H9 (cell line): Measurements from ENCODE around the gene THBS4. TPM values are rescaled to one million over a fixed set of nuclear protein-coding genes. Genes with fewer than 3 reads are reported as not detected.

Source experiments
- DNase-seq: peaks from one replicate; pipeline ENCODE4 v3.0.0-alpha.2; 2017
- H2AFZ ChIP-seq: one replicate; pipeline ENCODE4 v1.6.1; 2013; ENCODE audit warnings: mild to moderate bottlenecking, low read length, control low read depth, moderate library complexity
- H2AK5ac ChIP-seq: 2 replicates; pipeline ENCODE4 v1.6.1; 2013; ENCODE audit warnings: low read length, control low read depth, mixed read lengths; ENCODE audit not compliant: insufficient read length
- H2BK120ac ChIP-seq: one replicate; pipeline ENCODE4 v1.6.1; 2013; ENCODE audit warnings: low read depth, mild to moderate bottlenecking, low read length, control low read depth, inconsistent platforms; ENCODE audit not compliant: poor library complexity, severe bottlenecking
- H2BK12ac ChIP-seq: 2 replicates; pipeline ENCODE4 v1.6.1; 2013; ENCODE audit warnings: low read length, control low read depth, mixed read lengths, low read depth; ENCODE audit not compliant: insufficient read length
- H2BK15ac ChIP-seq: 2 replicates; pipeline ENCODE4 v1.6.1; 2013; ENCODE audit warnings: low read depth, low read length, control low read depth
- H2BK20ac ChIP-seq: one replicate; pipeline ENCODE4 v1.6.1; 2013; ENCODE audit warnings: low read depth, mild to moderate bottlenecking, low read length, control low read depth, inconsistent platforms; ENCODE audit not compliant: poor library complexity, severe bottlenecking
- H2BK5ac ChIP-seq: 2 replicates; pipeline ENCODE4 v1.6.1; 2013; ENCODE audit warnings: low read length, control low read depth, mixed read lengths; ENCODE audit not compliant: insufficient read length
- H3K14ac ChIP-seq: 2 replicates; pipeline ENCODE4 v1.6.1; 2013; ENCODE audit warnings: low read length, control low read depth; ENCODE audit not compliant: insufficient read depth
- H3K18ac ChIP-seq: 2 replicates; pipeline ENCODE4 v1.6.1; 2013; ENCODE audit warnings: low read depth, mild to moderate bottlenecking, mixed read lengths, low read length, control low read depth; ENCODE audit not compliant: insufficient read length
- H3K23ac ChIP-seq: 2 replicates; pipeline ENCODE4 v1.6.1; 2013; ENCODE audit warnings: low read length, control low read depth, mixed read lengths, low read depth; ENCODE audit not compliant: insufficient read length
- H3K23me2 ChIP-seq: 2 replicates; pipeline ENCODE4 v1.6.1; 2013; ENCODE audit warnings: low read depth, mild to moderate bottlenecking, mixed read lengths, low read length, control low read depth; ENCODE audit not compliant: insufficient read length, poor library complexity, severe bottlenecking
- H3K27ac ChIP-seq: 2 replicates; pipeline ENCODE4 v1.5.1; 2013; ENCODE audit warnings: low read length, control low read depth, mixed read lengths, low read depth; ENCODE audit not compliant: insufficient read length
- H3K27me3 ChIP-seq: 2 replicates; pipeline ENCODE4 v1.6.1; 2013; ENCODE audit warnings: low read length, control low read depth, inconsistent platforms; ENCODE audit not compliant: insufficient read depth
- H3K4ac ChIP-seq: 2 replicates; pipeline ENCODE4 v1.6.1; 2013; ENCODE audit warnings: low read depth, mild to moderate bottlenecking, control low read depth, inconsistent platforms, low read length, moderate library complexity
- H3K4me1 ChIP-seq: 2 replicates; pipeline ENCODE4 v1.6.1; 2013; ENCODE audit warnings: low read length, control low read depth, inconsistent platforms; ENCODE audit not compliant: insufficient read depth
- H3K4me2 ChIP-seq: 2 replicates; pipeline ENCODE4 v1.6.1; 2013; ENCODE audit warnings: low read length, control low read depth, mixed read lengths; ENCODE audit not compliant: insufficient read length, insufficient read depth
- H3K56ac ChIP-seq: 2 replicates; pipeline ENCODE4 v1.6.1; 2013; ENCODE audit warnings: low read depth, mild to moderate bottlenecking, mixed read lengths, low read length, control low read depth; ENCODE audit not compliant: insufficient read length
- H3K79me1 ChIP-seq: 2 replicates; pipeline ENCODE4 v1.6.1; 2013; ENCODE audit warnings: low read depth, mild to moderate bottlenecking, moderate library complexity, low read length, control low read depth, inconsistent platforms; ENCODE audit not compliant: insufficient read depth, poor library complexity, severe bottlenecking
- H3K79me2 ChIP-seq: 2 replicates; pipeline ENCODE4 v1.6.1; 2013; ENCODE audit warnings: low read length, control low read depth, inconsistent platforms; ENCODE audit not compliant: insufficient read depth
- H3K9ac ChIP-seq: 2 replicates; pipeline ENCODE4 v1.6.1; 2013; ENCODE audit warnings: low read length, control low read depth, mixed read lengths; ENCODE audit not compliant: insufficient read length; ENCODE audit errors: extremely low read depth
- H3K9me3 ChIP-seq: one replicate; pipeline ENCODE4 v1.6.1; 2013; ENCODE audit warnings: low read depth, low read length, inconsistent platforms; ENCODE audit not compliant: control insufficient read depth
- H3T11ph ChIP-seq: one replicate; pipeline ENCODE4 v1.6.1; 2013; ENCODE audit warnings: mild to moderate bottlenecking, low read length, control low read depth, inconsistent platforms
- H4K20me1 ChIP-seq: one replicate; pipeline ENCODE4 v1.6.1; 2013; ENCODE audit not compliant: control insufficient read depth, insufficient read length, insufficient read depth
- H4K5ac ChIP-seq: 2 replicates; pipeline ENCODE4 v1.6.1; 2013; ENCODE audit warnings: low read depth, mild to moderate bottlenecking, mixed read lengths, low read length, control low read depth; ENCODE audit not compliant: insufficient read length
- H4K8ac ChIP-seq: replicated peaks from 2 replicates; pipeline ENCODE4 v1.6.1; 2013; ENCODE audit warnings: low read length, control low read depth, mixed read lengths, low read depth; ENCODE audit not compliant: insufficient read length
- H4K91ac ChIP-seq: 2 replicates; pipeline ENCODE4 v1.6.1; 2013; ENCODE audit warnings: low read depth, mild to moderate bottlenecking, moderate library complexity, mixed read lengths, low read length, control low read depth; ENCODE audit not compliant: insufficient read length
- H3K27ac Mint-ChIP-seq, 3 experiments: 2 replicates in 2 of 3; 3 replicates in 1 of 3; pipeline ENCODE4 v1.8.0; 2020 to 2021; ENCODE audit warnings: mixed read lengths in 3 of 3, mild to moderate bottlenecking in 1 of 3, moderate library complexity in 1 of 3
- H3K27me3 Mint-ChIP-seq: 2 replicates; pipeline ENCODE4 v1.8.0; 2021; ENCODE audit warnings: low read depth, mild to moderate bottlenecking, moderate library complexity, mixed read lengths
- H3K36me3 Mint-ChIP-seq, 3 experiments: 2 replicates in 2 of 3; 3 replicates in 1 of 3; pipeline ENCODE4 v1.8.0; 2020 to 2021; ENCODE audit warnings: low read depth in 3 of 3, mixed read lengths in 3 of 3; ENCODE audit not compliant: insufficient read depth in 1 of 3
- H3K4me1 Mint-ChIP-seq, 2 experiments: 2 replicates each; pipeline ENCODE4 v1.8.0; 2020; ENCODE audit warnings: mixed read lengths in 2 of 2
- H3K4me3 Mint-ChIP-seq, 2 experiments: 2 replicates in 1 of 2; 3 replicates in 1 of 2; pipeline ENCODE4 v1.8.0; 2020 to 2021; ENCODE audit warnings: mild to moderate bottlenecking in 2 of 2, mixed read lengths in 2 of 2, moderate library complexity in 1 of 2
- H3K9me3 Mint-ChIP-seq, 2 experiments: 2 replicates in 1 of 2; 3 replicates in 1 of 2; pipeline ENCODE4 v1.8.0; 2020; ENCODE audit warnings: mild to moderate bottlenecking in 2 of 2, mixed read lengths in 2 of 2, moderate library complexity in 1 of 2
- WGBS: extraction: QIAGEN DNeasy Blood & Tissue Kit; methylation state at CpG from one replicate; pipeline ENCODE4 v1.1.7; 2013; ENCODE audit warnings: missing lambda C conversion rate, low lambda C conversion rate, mixed read lengths; ENCODE audit not compliant: insufficient read length; ENCODE audit errors: extremely low coverage; 5-methylcytosine and 5-hydroxymethylcytosine counted together
- total RNA-seq: library from RNA; stranded (reverse); gene quantifications from 2 replicates; pipeline ENCODE4 v1.2.1, GENCODE V29; 2021
- TF ChIP-seq, protein P1 (sequence below): fragments of 200-600 bp; sonication (generic); conservative IDR thresholded peaks from 3 replicates; pipeline ENCODE4 v1.8.0; 2021; ENCODE audit warnings: antibody characterized with exemption, mild to moderate bottlenecking

THBS4 gene
- total RNA-seq, 1 experiment from 2014 or later: 19.0 TPM

GRCh38 chr5:80060966-80061365 lies 25.8 kb downstream of the THBS4 start:
- Histone ChIP-seq H3K27me3 (no peaks in the 10 kb centered on the region), H3K14ac (no peak overlapping the region), H3K79me2 (no peaks in the 10 kb centered on the region), H3K56ac (no peak overlapping the region), H4K8ac (no peak overlapping the region), H2BK20ac (no peak overlapping the region), H3K9me3 (no peaks in the 10 kb centered on the region), H2BK12ac (no peak overlapping the region), H2BK5ac (no peak overlapping the region), H2AK5ac (no peak overlapping the region), H4K20me1 (no peaks in the 10 kb centered on the region), H3K4me1 (no peaks in the 10 kb centered on the region), H2AFZ (no peak overlapping the region), H3T11ph (no peak overlapping the region), H3K4me2 (no peak overlapping the region), H4K5ac (no peak overlapping the region), H4K91ac (no peak overlapping the region), H3K23ac (no peak overlapping the region), H2BK120ac (no peak overlapping the region), H3K4ac (no peak overlapping the region), H3K18ac (no peak overlapping the region), H3K23me2 (no peaks in the 10 kb centered on the region), H3K79me1 (no peaks in the 10 kb centered on the region), H2BK15ac (no peak overlapping the region), H3K9ac (no peak overlapping the region), H3K27ac (no peak overlapping the region)
- WGBS: no CpG with 5 or more reads among the region's 4 CpGs
- peaks cover 0 to 4% (median 0%) of the 10 kb centered on the region in 3 experiments; a peak in 2 of 7 replicates for H3K36me3 Mint-ChIP-seq
- TF ChIP-seq, protein P1, sequence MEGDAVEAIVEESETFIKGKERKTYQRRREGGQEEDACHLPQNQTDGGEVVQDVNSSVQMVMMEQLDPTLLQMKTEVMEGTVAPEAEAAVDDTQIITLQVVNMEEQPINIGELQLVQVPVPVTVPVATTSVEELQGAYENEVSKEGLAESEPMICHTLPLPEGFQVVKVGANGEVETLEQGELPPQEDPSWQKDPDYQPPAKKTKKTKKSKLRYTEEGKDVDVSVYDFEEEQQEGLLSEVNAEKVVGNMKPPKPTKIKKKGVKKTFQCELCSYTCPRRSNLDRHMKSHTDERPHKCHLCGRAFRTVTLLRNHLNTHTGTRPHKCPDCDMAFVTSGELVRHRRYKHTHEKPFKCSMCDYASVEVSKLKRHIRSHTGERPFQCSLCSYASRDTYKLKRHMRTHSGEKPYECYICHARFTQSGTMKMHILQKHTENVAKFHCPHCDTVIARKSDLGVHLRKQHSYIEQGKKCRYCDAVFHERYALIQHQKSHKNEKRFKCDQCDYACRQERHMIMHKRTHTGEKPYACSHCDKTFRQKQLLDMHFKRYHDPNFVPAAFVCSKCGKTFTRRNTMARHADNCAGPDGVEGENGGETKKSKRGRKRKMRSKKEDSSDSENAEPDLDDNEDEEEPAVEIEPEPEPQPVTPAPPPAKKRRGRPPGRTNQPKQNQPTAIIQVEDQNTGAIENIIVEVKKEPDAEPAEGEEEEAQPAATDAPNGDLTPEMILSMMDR: no peak
- H3K4me1 Mint-ChIP-seq: peaks cover 14 to 15% of the 10 kb centered on the region in 2 experiments
- no peaks in the 10 kb centered on the region; the same call in 1 of the 2 replicates for H3K27me3 Mint-ChIP-seq
- H3K9me3 Mint-ChIP-seq: no peaks in the 10 kb centered on the region
- DNase-seq: no peak
- H3K27ac Mint-ChIP-seq: no peak overlapping the region
- no peak overlapping the region for H3K4me3 Mint-ChIP-seq
